Testis (tissue), 2 donors: ENCODE data around the gene WDHD1.

Experiments used
- CTCF ChIP-seq, 3 experiments: fragments of 450-650 bp in 2 of 3; fragments of 200-600 bp in 1 of 3; sonication (generic) in 1 of 3; IDR thresholded peaks; one replicate each; pipeline ENCODE4 v1.5.1; 2016 to 2019; ENCODE audit warnings: antibody characterized with exemption in 3 of 3, mild to moderate bottlenecking in 2 of 3, moderate library complexity in 1 of 3
- POLR2A ChIP-seq: fragments of 450-650 bp; IDR thresholded peaks from one replicate; pipeline ENCODE4 v1.6.1; 2017; ENCODE audit warnings: antibody characterized with exemption, mild to moderate bottlenecking, moderate library complexity

- TF ChIP-seq CTCF (IDR thresholded peaks at IDR 0.05) (no peak), POLR2A (no peak)
Measured at GRCh38 chr14:54931101-54931500, 95.8 kb downstream of the WDHD1 start.
